ENCODE measurements around the gene RUNX3.

DNA sequence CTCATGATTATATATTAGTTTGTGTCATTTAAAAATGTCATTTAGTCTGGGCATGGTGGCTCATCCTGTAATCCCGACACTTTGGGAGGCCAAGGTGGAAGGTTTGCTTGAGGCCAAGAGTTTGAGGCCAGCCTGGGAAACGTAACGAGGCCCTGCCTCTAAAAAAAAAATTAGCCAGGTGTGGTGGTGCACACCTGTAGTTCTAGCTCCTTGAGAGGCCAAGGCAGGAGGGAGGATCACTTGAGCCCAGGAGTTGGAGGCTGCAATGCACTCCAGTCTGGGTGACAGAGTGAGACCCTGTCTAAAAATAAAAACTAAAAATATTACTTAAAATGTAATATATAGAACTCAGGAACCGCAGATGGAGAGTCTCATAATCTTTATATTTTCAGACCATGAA is 34.6 kb downstream of the RUNX3 start:
- TF ChIP-seq POLR2A (IDR thresholded peaks at IDR 0.05) (no peak), POLR2AphosphoS5 (IDR thresholded peaks at IDR 0.05) (no peak)
- TF ChIP-seq, protein P1, sequence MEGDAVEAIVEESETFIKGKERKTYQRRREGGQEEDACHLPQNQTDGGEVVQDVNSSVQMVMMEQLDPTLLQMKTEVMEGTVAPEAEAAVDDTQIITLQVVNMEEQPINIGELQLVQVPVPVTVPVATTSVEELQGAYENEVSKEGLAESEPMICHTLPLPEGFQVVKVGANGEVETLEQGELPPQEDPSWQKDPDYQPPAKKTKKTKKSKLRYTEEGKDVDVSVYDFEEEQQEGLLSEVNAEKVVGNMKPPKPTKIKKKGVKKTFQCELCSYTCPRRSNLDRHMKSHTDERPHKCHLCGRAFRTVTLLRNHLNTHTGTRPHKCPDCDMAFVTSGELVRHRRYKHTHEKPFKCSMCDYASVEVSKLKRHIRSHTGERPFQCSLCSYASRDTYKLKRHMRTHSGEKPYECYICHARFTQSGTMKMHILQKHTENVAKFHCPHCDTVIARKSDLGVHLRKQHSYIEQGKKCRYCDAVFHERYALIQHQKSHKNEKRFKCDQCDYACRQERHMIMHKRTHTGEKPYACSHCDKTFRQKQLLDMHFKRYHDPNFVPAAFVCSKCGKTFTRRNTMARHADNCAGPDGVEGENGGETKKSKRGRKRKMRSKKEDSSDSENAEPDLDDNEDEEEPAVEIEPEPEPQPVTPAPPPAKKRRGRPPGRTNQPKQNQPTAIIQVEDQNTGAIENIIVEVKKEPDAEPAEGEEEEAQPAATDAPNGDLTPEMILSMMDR (IDR thresholded peaks at IDR 0.05): no peak

All from sigmoid colon (tissue), 4 donors.